ENCODE data around the gene OPCML. TPM values are rescaled to one million over a fixed set of nuclear protein-coding genes. Genes with fewer than 3 reads are reported as not detected.

OPCML gene
- total RNA-seq, 1 experiment from 2014 or later, result not detected

DNA sequence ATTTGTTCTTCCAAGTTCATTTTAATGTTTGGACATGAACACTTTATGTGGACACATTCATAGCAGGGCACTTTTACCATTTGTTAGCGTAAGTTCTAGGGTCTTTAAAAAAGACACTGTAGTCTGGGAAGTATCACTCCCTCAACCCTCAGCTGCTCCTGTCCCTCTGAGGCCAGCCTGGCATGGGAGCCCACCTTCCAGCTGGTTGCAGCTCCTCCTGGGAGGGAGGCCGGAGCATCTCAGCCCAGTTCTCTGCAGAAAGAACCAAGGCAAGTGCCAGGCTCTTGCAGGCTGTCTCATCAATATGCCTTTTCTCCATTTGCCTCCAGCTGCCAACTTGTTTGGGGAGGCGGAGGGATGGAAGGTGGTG is 150.6 kb downstream of the OPCML start:
- no peaks in the 10 kb centered on the region for H4K20me1 ChIP-seq (ENCODE audit: insufficient read depth)
- no peaks in the 10 kb centered on the region for H3F3A ChIP-seq (ENCODE audit: insufficient read depth, low read depth)
- H3K9me3 ChIP-seq (ENCODE audit: insufficient read depth, low read depth), result no peaks in the 10 kb centered on the region
- no peak overlapping the region for H3K27ac ChIP-seq
- ChIA-PET CTCF (no interaction called here), POLR2A (ENCODE audit: unreplicated experiment) (no interaction called here)
- peaks cover 36% of the 10 kb centered on the region for H3K27me3 ChIP-seq (ENCODE audit: insufficient read depth, low read depth)
- no peaks in the 10 kb centered on the region for H3K9me2 ChIP-seq (ENCODE audit: insufficient read depth)
- H3K79me2 ChIP-seq (ENCODE audit: low read depth), result no peaks in the 10 kb centered on the region
- no peak overlapping the region for H3K4me2 ChIP-seq
- H3K4me1 ChIP-seq (replicated peaks; ENCODE audit: insufficient read depth), result no peaks in the 10 kb centered on the region
- no peak overlapping the region for H3K4me3 ChIP-seq
- DNase-seq, result no peak
- no peaks in the 10 kb centered on the region for H3K36me3 ChIP-seq (ENCODE audit: low read depth)
- BruUV-seq (replicated peaks), result no TSS peak
- TF ChIP-seq CTCF (conservative IDR thresholded peaks at IDR 0.05) (no peak), EZH2 (IDR thresholded peaks at IDR 0.05; ENCODE audit: low read depth) (no peak)
- H2AFZ ChIP-seq, result no peak overlapping the region
- intact Hi-C loops (cut with micrococcal nuclease; ENCODE audit: unreplicated experiment), result no loop called here

- ChIA-PET POLR2A (ENCODE audit: unreplicated experiment) (no interaction called here), CTCF (no interaction called here)
- no TSS peak for BruUV-seq (replicated peaks)
Observed at GRCh38 chr11:133366147-133366546, 166.2 kb downstream of the OPCML start.

DNA sequence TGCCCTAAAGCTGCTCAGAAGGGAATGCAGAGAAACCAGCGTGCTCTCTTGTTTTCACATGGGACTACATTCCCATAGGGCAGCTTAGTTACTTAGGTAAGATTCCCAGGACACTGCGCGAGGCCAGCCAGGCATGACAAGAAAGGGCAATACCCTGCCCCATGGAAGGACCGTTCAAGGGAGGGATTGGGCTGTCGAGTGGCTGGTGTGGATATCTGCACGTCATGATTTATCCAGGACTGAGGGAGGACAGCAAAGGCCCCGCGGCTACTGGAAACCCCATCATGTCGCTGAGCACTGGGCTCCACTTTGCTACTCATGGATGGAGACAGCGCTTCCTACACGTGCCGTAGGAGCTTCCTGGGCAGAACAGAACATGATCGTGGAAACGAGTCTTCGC is 169.4 kb downstream of the OPCML start:
- H3K9me3 ChIP-seq (ENCODE audit: insufficient read depth, low read depth), result no peaks in the 10 kb centered on the region
- peaks cover 55% of the 10 kb centered on the region for H3K27me3 ChIP-seq (ENCODE audit: insufficient read depth, low read depth)
- H4K20me1 ChIP-seq (ENCODE audit: insufficient read depth), result no peaks in the 10 kb centered on the region
- H3K4me3 ChIP-seq, result no peak overlapping the region
- no TSS peak for BruUV-seq (replicated peaks)
- H3F3A ChIP-seq (ENCODE audit: insufficient read depth, low read depth), result no peaks in the 10 kb centered on the region
- no peaks in the 10 kb centered on the region for H3K79me2 ChIP-seq (ENCODE audit: low read depth)
- no peak for TF ChIP-seq EZH2 (IDR thresholded peaks at IDR 0.05; ENCODE audit: low read depth)
- TF ChIP-seq CTCF (conservative IDR thresholded peaks at IDR 0.05), result no peak
- no peak for DNase-seq
- CTCF ChIA-PET, result no interaction called here
- no peak overlapping the region for H3K4me2 ChIP-seq
- intact Hi-C loops (cut with micrococcal nuclease; ENCODE audit: unreplicated experiment), result no loop called here
- H3K9me2 ChIP-seq (ENCODE audit: insufficient read depth), result no peaks in the 10 kb centered on the region
- H2AFZ ChIP-seq, result no peak overlapping the region
- POLR2A ChIA-PET (ENCODE audit: unreplicated experiment), result no interaction called here
- no peaks in the 10 kb centered on the region for H3K4me1 ChIP-seq (replicated peaks; ENCODE audit: insufficient read depth)
- H3K36me3 ChIP-seq (ENCODE audit: low read depth), result no peaks in the 10 kb centered on the region
- no peak overlapping the region for H3K27ac ChIP-seq

More at GRCh38 chr11:133366147-133366546, 166.2 kb downstream of the OPCML start:
- no peak overlapping the region for H3K4me3 ChIP-seq
- H3K4me1 ChIP-seq (replicated peaks; ENCODE audit: insufficient read depth), result no peaks in the 10 kb centered on the region
- no peak for DNase-seq
- H3K27ac ChIP-seq, result no peak overlapping the region
- no peak overlapping the region for H2AFZ ChIP-seq
- H3K79me2 ChIP-seq (ENCODE audit: low read depth), result no peaks in the 10 kb centered on the region
- TF ChIP-seq CTCF (conservative IDR thresholded peaks at IDR 0.05) (no peak), EZH2 (IDR thresholded peaks at IDR 0.05; ENCODE audit: low read depth) (no peak)
- peaks cover 36% of the 10 kb centered on the region for H3K27me3 ChIP-seq (ENCODE audit: insufficient read depth, low read depth)
- H3K9me3 ChIP-seq (ENCODE audit: insufficient read depth, low read depth), result no peaks in the 10 kb centered on the region
- H3F3A ChIP-seq (ENCODE audit: insufficient read depth, low read depth), result no peaks in the 10 kb centered on the region
- no peaks in the 10 kb centered on the region for H4K20me1 ChIP-seq (ENCODE audit: insufficient read depth)
- intact Hi-C loops (cut with micrococcal nuclease; ENCODE audit: unreplicated experiment), result no loop called here
- no peak overlapping the region for H3K4me2 ChIP-seq
- H3K36me3 ChIP-seq (ENCODE audit: low read depth), result no peaks in the 10 kb centered on the region
- H3K9me2 ChIP-seq (ENCODE audit: insufficient read depth), result no peaks in the 10 kb centered on the region

All from PC-9 (cell line).